DMS79 (cell line): Measurements from ENCODE around the gene TMEM243.
"Not testable (repeated sequence)": the region's sequence is repeated elsewhere in the genome, so short reads cannot be mapped to it uniquely, and the experiment has no call there.

ENCODE experiments used
- DNase-seq: peaks from one replicate; lab custom pipeline; 2025; lab: John Stamatoyannopoulos, UW

TMEM243 gene

GRCh38 chr7:87210506-87210905, 9.0 kb downstream of the TMEM243 start:
- DNase-seq: no peak

GRCh38 chr7:87209295-87209924, 10.1 kb downstream of the TMEM243 start:
- no peak for DNase-seq

GRCh38 chr7:87206361-87206760, 13.2 kb downstream of the TMEM243 start:
- no peak for DNase-seq

GRCh38 chr7:87205701-87206100, 13.8 kb downstream of the TMEM243 start:
- DNase-seq: not testable (repeated sequence)

DNA sequence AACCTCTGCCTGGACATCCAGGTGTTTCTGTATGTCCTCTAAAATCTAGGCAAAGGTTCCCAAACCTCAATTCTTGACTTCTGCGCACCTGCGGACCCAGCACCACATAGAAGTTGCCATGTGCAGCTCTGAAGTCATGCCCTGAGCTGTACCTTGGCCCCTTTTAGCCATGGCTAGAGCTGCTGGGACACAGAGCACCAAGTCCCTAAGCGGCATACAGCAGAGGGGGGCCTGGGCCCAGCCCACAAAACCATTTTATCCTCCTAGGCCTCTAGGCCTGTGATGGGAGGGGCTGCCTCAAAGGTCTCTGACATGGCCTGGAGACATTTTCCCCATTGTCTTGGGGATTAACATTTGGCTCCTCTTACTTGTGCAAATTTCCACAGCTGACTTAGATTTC, 14.6 kb downstream of the TMEM243 start:
- no peak for DNase-seq

DNA sequence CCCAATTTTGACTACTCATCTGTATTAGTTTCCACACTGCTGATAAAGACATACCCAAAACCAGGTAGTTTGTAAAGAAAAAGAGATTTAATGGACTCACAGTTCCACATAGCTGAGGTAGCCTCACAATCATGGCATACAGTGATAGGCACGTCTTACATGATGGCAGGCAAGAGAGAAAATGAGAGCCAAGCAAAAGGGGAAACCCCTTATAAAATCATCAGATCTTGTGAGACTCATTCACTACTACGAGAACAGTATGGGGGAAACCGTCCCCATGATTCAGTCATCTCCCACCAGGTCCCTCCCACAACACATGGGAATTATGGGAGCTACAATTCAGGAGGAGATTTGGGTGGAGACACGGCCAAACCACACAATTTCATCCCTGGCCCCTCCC, 15.6 kb downstream of the TMEM243 start:
- DNase-seq: not testable (repeated sequence)

DNA sequence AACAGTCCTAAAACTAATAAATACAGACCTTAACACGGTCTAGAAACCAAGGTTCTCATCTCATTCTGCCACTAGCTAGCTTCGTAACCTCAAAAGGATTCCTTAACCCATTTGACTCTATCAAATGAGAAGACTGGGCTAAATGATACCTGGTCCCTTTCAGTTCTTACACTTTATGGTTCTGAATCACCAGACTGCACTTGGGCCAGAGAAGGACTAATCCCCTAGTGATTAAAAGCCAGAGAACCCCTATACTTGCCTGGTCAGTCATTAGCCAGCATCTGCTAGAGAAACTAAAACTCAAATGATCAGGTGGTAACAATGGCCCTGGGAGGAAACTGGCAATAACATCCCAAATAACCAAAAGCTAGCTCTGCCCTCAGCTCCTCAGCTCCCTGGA, 16.8 kb downstream of the TMEM243 start:
- no peak for DNase-seq

- DNase-seq: no peak
Measured at GRCh38 chr7:87202208-87202607, 17.3 kb downstream of the TMEM243 start.

GRCh38 chr7:87199700-87200450, 19.7 kb downstream of the TMEM243 start:
- no peak for DNase-seq

DNA sequence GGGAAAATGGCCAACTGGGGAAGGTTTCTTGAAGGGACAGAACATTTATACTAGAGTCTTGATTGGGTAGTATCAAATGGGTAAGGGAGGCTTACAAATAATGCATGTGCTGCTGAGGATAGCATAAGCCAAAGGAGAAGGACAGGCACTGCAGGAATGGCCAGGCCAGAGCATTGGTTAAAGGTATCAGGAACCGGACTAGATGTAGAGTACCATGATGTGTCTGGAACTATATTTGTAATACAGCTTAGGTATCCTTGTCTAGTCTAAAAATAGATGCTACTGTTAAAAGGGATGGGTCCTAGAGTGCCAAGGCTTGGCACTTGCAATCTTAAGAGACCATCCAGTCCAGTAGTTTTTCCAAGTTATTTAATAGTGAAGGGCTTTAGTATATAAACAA, 20.3 kb downstream of the TMEM243 start:
- no peak for DNase-seq

- DNase-seq: no peak
Measured at GRCh38 chr7:87193912-87194311, 25.6 kb downstream of the TMEM243 start.

GRCh38 chr7:87192784-87193487, 26.6 kb downstream of the TMEM243 start:
- no peak for DNase-seq

DNA sequence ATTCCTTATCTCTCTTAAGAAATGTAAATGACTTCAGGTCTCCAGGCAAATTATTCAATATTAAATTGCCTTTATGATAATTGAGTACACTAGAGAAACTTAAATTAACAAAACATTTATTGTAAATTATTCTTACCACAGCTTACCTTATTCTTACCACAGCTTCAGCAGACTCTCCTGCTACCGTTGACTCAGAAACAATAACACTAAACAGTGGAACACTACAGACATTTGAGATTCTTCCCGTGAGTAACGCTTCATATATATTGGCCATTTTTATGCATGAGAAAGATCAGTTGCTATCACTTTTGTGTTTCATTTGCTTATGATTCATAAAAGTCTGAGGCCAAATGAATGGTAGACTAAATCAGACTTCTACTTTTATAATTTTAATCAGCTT, 28.7 kb downstream of the TMEM243 start:
- no peak for DNase-seq

GRCh38 chr7:87188930-87189329, 30.6 kb downstream of the TMEM243 start:
- no peak for DNase-seq

- no peak for DNase-seq
Measured at GRCh38 chr7:87187120-87187519, 32.4 kb downstream of the TMEM243 start.

DNA sequence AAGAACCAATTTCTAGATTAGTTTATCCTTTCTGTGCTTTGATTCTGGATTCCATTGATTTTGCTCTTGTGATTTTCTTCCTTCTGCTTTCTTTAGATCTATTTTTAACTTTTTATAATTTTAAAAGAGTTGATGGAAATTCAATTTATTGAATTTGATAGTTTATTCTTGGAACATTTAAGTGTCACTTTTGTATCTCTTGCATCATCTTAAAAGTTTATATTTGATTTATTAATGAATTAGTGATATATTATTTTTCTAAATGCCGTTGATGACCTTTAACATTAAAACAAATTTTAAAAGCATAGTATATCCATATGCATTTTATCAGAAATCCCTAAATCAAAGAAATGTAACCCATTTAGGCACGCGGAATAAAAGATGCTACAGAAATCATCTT, 40.4 kb downstream of the TMEM243 start:
- no peak for DNase-seq

DNA sequence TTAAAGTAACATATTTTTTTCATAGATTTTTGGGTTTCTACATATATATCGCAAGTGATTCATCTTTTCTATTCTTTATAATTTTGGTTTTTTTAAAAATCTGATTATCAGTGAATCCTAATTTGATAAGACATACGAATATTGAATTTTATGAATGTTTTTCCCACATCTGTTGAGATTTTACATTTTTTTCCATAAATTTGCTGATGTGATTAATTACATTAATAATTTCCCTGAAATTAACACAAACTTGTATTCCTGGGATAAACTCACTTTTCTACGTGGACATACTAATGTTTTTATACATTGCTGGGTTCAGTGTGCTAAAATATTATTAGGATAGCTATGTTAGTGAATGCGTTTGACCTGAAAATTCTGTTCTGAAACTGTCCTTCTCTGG, 41.2 kb downstream of the TMEM243 start:
- DNase-seq: no peak

DNA sequence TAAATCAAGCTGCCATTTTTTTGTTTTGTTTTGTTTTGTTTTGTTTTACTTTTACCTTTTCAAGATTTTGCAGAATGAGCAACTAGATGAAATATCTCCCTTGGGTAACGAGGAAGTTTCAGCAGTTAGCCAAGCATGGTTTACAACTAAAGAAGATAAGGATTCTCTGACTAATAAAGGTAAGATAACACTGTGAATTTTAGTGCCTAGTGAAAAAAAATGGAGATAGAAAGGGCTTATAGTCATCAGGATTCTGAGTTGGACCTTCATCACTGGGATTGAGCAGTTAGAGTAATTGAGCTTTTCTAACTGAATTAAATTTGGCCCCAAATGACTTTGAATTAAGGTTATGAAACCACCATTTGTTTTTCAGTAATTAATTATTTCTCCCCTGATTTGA, 46.1 kb downstream of the TMEM243 start:
- no peak for DNase-seq

DNA sequence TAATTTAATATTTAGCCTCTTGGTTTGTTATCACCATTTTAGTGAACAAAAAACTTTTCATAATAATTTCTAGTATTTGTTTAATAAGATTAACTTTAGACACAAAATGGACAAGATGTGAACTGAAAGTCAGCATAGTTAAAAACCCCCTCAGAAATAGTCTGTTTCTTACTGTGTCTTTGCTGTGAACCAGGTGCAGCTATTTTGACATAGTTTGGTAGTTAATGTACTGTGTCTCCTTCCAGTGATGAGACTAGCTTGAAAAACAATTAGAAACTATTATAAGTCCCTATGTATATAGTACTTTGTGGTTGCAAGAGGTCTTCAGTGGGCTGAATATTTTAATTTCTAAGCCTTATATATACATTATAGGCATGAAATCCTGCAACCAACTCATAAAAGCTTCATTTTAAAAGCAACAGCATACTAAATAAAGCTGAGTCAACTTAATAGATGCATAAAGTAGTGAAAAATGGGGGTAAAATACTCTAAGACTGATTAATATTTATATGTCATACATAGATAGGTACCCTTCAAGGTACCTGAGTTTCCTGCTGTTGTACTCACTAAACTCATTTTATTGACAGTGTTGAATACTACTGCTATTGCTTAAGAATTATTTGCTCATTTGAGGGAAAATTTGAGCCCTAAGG, 48.1 kb downstream of the TMEM243 start:
- no peak for DNase-seq

- DNase-seq: no peak
Measured at GRCh38 chr7:87170828-87171227, 48.7 kb downstream of the TMEM243 start.

DNA sequence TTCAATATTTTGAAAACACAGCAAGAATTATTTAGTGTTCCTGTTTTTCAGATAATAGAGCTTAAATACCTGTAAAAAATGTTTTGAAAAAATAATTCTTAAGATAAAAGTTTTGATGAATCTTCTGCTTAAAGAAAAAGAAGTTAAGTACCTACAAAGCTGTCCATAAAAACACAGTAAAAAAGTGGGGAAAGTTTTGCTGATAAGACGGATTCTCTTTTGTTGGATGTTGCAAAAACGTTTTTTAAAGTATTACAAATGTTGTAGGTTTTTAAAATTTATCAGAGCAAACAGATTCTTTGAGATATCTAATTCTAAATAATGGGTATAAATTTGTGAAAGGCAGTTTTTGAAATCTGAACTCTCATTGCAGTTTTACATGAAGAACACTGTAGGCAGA, 55.1 kb downstream of the TMEM243 start:
- DNase-seq: no peak

DNA sequence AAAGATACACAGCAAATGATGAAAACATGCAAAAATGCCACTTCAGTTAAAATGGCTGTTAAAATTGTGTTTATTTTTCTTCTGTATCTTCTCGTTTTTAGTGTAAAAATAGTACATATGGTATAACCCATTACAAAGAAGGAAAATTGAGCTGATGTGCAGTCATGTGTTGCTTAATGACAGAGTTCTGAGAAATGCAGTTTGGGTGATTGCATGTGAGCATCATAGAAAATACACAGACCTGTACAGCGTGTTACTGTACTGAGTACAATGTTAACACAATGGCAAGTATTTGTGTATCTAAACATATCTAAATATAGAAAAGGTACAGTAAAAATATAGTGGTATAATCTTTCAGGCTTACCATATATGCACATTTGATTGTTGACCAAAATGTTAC, 60.0 kb downstream of the TMEM243 start:
- no peak for DNase-seq

DNA sequence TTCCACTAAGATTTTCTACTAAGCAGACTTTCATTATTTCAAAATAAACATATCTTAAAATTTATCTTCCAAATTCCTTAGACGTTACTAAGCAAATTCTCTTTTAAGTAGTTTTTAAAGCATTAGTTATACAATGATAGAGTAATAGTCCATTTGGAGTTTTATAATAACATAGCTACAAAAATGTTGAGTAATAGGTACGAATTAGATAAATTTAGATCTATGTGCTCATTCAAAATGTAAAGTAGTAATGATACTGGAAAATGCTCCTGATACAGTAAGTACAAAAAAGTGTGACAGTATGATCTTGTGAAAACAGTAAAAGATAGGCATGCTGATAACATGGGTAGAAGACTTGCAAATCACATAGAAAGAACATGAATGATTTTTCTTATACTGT, 62.8 kb downstream of the TMEM243 start:
- no peak for DNase-seq
